ENCODE data around the gene CERS4.

DNA sequence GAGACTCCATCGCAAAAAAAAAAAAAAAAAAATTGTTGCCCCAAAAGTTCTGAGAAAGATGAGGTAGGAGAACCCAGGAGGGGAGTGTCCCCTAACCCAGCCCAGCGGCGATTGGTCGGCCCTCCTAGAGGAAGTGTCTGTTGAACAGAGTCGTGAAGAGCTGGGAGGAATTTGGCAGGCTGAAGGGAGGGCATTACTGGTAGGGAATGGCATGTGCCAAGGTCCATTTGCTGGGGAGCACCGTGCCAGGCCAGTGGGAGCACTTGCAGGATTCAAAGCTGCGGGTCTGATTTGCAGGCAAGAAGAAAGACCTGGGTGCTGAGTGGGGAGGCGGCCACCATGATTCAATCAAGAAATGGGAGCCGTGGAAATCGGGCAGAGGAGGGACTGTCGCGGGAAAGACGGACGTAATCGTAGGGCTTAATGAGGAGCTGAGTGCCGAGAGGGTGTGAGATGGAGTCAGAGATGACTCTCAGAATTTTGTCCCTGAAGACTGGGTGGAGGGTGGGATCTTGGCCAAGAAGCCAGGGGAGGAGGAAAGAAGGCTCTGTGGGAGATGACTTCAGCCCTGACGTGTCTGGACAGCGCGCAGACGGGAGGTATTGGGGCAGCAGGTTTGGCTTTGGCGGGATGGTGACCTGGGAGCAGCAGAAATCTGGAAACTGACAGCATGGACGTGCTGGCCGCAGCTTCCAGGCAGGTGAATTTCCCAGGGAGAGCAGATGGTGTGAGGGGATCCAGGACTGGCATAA is 15.4 kb downstream of the CERS4 start:
- TF ChIP-seq EZH2phosphoT487 (IDR thresholded peaks at IDR 0.05; ENCODE audit: insufficient read depth, low read depth) (no peak), EZH2 (IDR thresholded peaks at IDR 0.05; ENCODE audit: insufficient read depth, poor library complexity, severe bottlenecking) (no peak)
